AG04449 (cell line): ENCODE data around the gene POC1B.
A peak's percentile ranks its signal among the peaks of the same experiment; 100 is the strongest.

Experiments
- CTCF ChIA-PET: fragments of 350-600 bp; formaldehyde crosslinking; extraction: SDS; loops from one replicate; lab custom pipeline; 2021; ENCODE audit warnings: antibody characterized with exemption; lab: Yijun Ruan, JAX
- POLR2A ChIA-PET: fragments of 400-600, 350-600 bp; formaldehyde crosslinking; extraction: SDS; loops from one replicate; lab custom pipeline; 2020; ENCODE audit warnings: antibody characterized with exemption, inconsistent platforms; lab: Yijun Ruan, JAX
- DNase-seq: peaks from one replicate; pipeline ENCODE4 v3.0.0-alpha.2; 2010; ENCODE audit warnings: low read depth, low spot score
- H3K4me3 ChIP-seq: 2 replicates; pipeline ENCODE4 v1.5.1; 2011; ENCODE audit warnings: low read depth, mild to moderate bottlenecking, control low read depth, low read length
- CTCF ChIP-seq: IDR thresholded peaks from one replicate; pipeline ENCODE4 v1.5.1; 2011; ENCODE audit warnings: mild to moderate bottlenecking, moderate library complexity, low read length, control low read depth, inconsistent platforms; ENCODE audit not compliant: insufficient read depth; ENCODE audit errors: missing control alignments

POC1B gene

GRCh38 chr12:89451841-89452251 lies 74.0 kb downstream of the POC1B start:
- TF ChIP-seq CTCF = no peak
- H3K4me3 ChIP-seq = no peak overlapping the region
- ChIA-PET POLR2A (interaction anchor here (0.5 to 2.6 kb wide), 5 partner anchors 67 to 101 kb away, joined by 3 to 27 read pairs (median 3); partner anchors contain the start of gene DUSP6), CTCF (interaction anchor here (0.8 to 3.2 kb wide), 7 partner anchors 9 to 436 kb away, joined by 3 to 14 read pairs (median 6); no protein-coding TSS in a partner anchor)
- DNase-seq = peak; percentile 62

GRCh38 chr12:89450907-89451306 lies 74.9 kb downstream of the POC1B start:
- ChIA-PET POLR2A (interaction anchor here (1.0 to 2.6 kb wide), 3 partner anchors 80 to 100 kb away, joined by 3 to 27 read pairs (median 3); partner anchors contain the start of gene DUSP6), CTCF (interaction anchor here (1.0 to 3.2 kb wide), 6 partner anchors 9 to 433 kb away, joined by 4 to 14 read pairs (median 6); no protein-coding TSS in a partner anchor)
- TF ChIP-seq CTCF = no peak
- no peak overlapping the region for H3K4me3 ChIP-seq
- DNase-seq = peak; percentile 59

GRCh38 chr12:89448951-89449371 lies 76.9 kb downstream of the POC1B start:
- POLR2A ChIA-PET = interaction anchor here (0.6 kb wide), 1 partner anchor 97 kb away, joined by 3 read pairs; the partner anchor contains the start of gene DUSP6
- TF ChIP-seq CTCF = no peak

GRCh38 chr12:89448526-89448925 lies 77.3 kb downstream of the POC1B start:
- CTCF ChIA-PET = interaction anchor here (1.5 to 2.1 kb wide), 2 partner anchors 10 to 14 kb away, joined by 3 to 7 read pairs; no protein-coding TSS in a partner anchor
- no peak for DNase-seq
- POLR2A ChIA-PET = no interaction called here
- H3K4me3 ChIP-seq = no peak overlapping the region
- TF ChIP-seq CTCF = no peak

More at GRCh38 chr12:89448951-89449371, 76.9 kb downstream of the POC1B start:
- CTCF ChIA-PET = interaction anchor here (2.1 kb wide), 1 partner anchor 13 kb away, joined by 7 read pairs; no protein-coding TSS in a partner anchor
- H3K4me3 ChIP-seq = no peak overlapping the region
- peak; percentile 42 for DNase-seq

GRCh38 chr12:89439941-89440340 lies 85.9 kb downstream of the POC1B start:
- ChIA-PET CTCF (interaction anchor here (1.1 to 1.4 kb wide), 4 partner anchors 19 to 420 kb away, joined by 3 to 4 read pairs (median 3); no protein-coding TSS in a partner anchor), POLR2A (no interaction called here)
- no peak overlapping the region for H3K4me3 ChIP-seq
- no peak for TF ChIP-seq CTCF
- DNase-seq = no peak

GRCh38 chr12:89437231-89437630 lies 88.6 kb downstream of the POC1B start:
- no peak for TF ChIP-seq CTCF
- ChIA-PET POLR2A (no interaction called here), CTCF (interaction anchor here (1.1 kb wide), 1 partner anchor 9 kb away, joined by 3 read pairs; no protein-coding TSS in a partner anchor)
- no peak overlapping the region for H3K4me3 ChIP-seq
- DNase-seq = no peak
